ENCODE measurements around the gene STYXL1. TPM values are rescaled to one million over a fixed set of nuclear protein-coding genes. Genes with fewer than 3 reads are reported as not detected.
"Not testable (repeated sequence)": the region's sequence is repeated elsewhere in the genome, so short reads cannot be mapped to it uniquely, and the experiment has no call there.

The STYXL1 gene
- total and polyA plus RNA-seq, 2 experiments from 2014 or later: 28.0 to 39.2 TPM

- no peak for TF ChIP-seq REST (IDR thresholded peaks at IDR 0.05; ENCODE audit: unreplicated experiment)
Measured at GRCh38 chr7:76054123-76055120, 6.6 kb upstream of the STYXL1 start (continued).

GRCh38 chr7:76053461-76053860 lies 5.7 kb upstream of the STYXL1 start:
- H3K36me3 ChIP-seq (ENCODE audit: insufficient read depth): peaks cover 27% of the 10 kb centered on the region
- DNase-seq (ENCODE audit: low spot score): no peak
- TF ChIP-seq STAT1 (IDR thresholded peaks at IDR 0.05; ENCODE audit: unreplicated experiment) (no peak), ZNF331 (CRISPR knock-in tag; IDR thresholded peaks at IDR 0.05; ENCODE audit: low read depth) (no peak), JUNB (IDR thresholded peaks at IDR 0.05; ENCODE audit: unreplicated experiment) (no peak), ETS1 (IDR thresholded peaks at IDR 0.05) (no peak), CTCF (conservative IDR thresholded peaks at IDR 0.05; ENCODE audit: low read depth in 2 of 2) (no peak), NANOG (IDR thresholded peaks at IDR 0.05; ENCODE audit: borderline replicate concordance) (no peak), ZNF114 (CRISPR knock-in tag; IDR thresholded peaks at IDR 0.05) (no peak)
- Mint-ChIP-seq H3K36me3 (ENCODE audit: low read depth) (peaks cover 46% of the 10 kb centered on the region), H3K27ac (no peak overlapping the region), H3K4me1 (peaks cover 38% of the 10 kb centered on the region), H3K27me3 (ENCODE audit: insufficient read depth, low read depth, poor library complexity) (peaks cover 8% of the 10 kb centered on the region), H3K9me3 (no peaks in the 10 kb centered on the region), H3K4me3 (no peak overlapping the region; the same call in 2 of the 3 replicates)
- no peak overlapping the region for H3K4me2 ChIP-seq
- H3K9me2 ChIP-seq (ENCODE audit: insufficient read depth): no peaks in the 10 kb centered on the region; the same call in 1 of the 2 replicates
- no peak overlapping the region for H2AFZ ChIP-seq
- H3K27me3 ChIP-seq (ENCODE audit: insufficient read depth): no peaks in the 10 kb centered on the region
- 0 out of 2 replicates have a peak overlapping the region, but pooled peaks have one; percentile 63 for H3K27ac ChIP-seq (ENCODE audit: low read depth)
- H3F3A ChIP-seq (replicated peaks; ENCODE audit: low read depth): no peaks in the 10 kb centered on the region; the same call in 1 of the 2 replicates
- H3K4me1 ChIP-seq (ENCODE audit: insufficient read depth): peaks cover 6% of the 10 kb centered on the region
- H3K79me2 ChIP-seq (replicated peaks; ENCODE audit: insufficient read depth): peaks cover 81% of the 10 kb centered on the region
- H3K4me3 ChIP-seq: no peak overlapping the region
- H4K20me1 ChIP-seq (replicated peaks; ENCODE audit: insufficient read depth): peaks cover 58% of the 10 kb centered on the region
- no peak for ATAC-seq

- Histone ChIP-seq H3K79me2 (replicated peaks; ENCODE audit: insufficient read depth) (peaks cover 86% of the 10 kb centered on the region), H4K20me1 (replicated peaks; ENCODE audit: insufficient read depth) (peaks cover 57% of the 10 kb centered on the region), H3K36me3 (ENCODE audit: insufficient read depth) (peaks cover 19% of the 10 kb centered on the region), H3K27ac (ENCODE audit: low read depth) (peak overlapping the region; percentile 63; the same call in 1 of the 2 replicates)
- not testable (repeated sequence) for DNase-seq (ENCODE audit: low spot score); H3K9me2 ChIP-seq (ENCODE audit: insufficient read depth); H3K9me3 Mint-ChIP-seq; H3K4me3 Mint-ChIP-seq; H3F3A ChIP-seq (replicated peaks; ENCODE audit: low read depth); H3K4me1 ChIP-seq (ENCODE audit: insufficient read depth); H3K4me3 ChIP-seq; H2AFZ ChIP-seq; H3K27me3 ChIP-seq (ENCODE audit: insufficient read depth); ATAC-seq; H3K4me2 ChIP-seq; H3K27me3 Mint-ChIP-seq (ENCODE audit: insufficient read depth, low read depth, poor library complexity); H3K27ac Mint-ChIP-seq
- Mint-ChIP-seq H3K36me3 (ENCODE audit: low read depth) (peaks cover 39% of the 10 kb centered on the region), H3K4me1 (peaks cover 38% of the 10 kb centered on the region)
Measured at GRCh38 chr7:76052681-76053080, 4.9 kb upstream of the STYXL1 start.

Measured in GM23338 (cell line).